K562 (cell line): ENCODE measurements around the gene NOTCH1. TPM values are rescaled to one million over a fixed set of nuclear protein-coding genes. Genes with fewer than 3 reads are reported as not detected.

Experiments
- ARHGAP35 ChIP-seq: fragments of 450-650 bp; IDR thresholded peaks from 2 replicates; pipeline ENCODE4 v1.6.1; 2018; ENCODE audit not compliant: partially characterized antibody
- EGR1 ChIP-seq: fragments of 450-650 bp; conservative IDR thresholded peaks from 2 replicates; pipeline ENCODE4 v1.6.1; 2017; ENCODE audit warnings: mild to moderate bottlenecking
- HDAC8 ChIP-seq: fragments of 450-650 bp; IDR thresholded peaks from 2 replicates; pipeline ENCODE4 v1.6.1; 2016; ENCODE audit warnings: mild to moderate bottlenecking, missing genetic modification characterization, moderate library complexity, missing compliant biosample characterization
- SMARCE1 ChIP-seq: fragments of 450-650 bp; IDR thresholded peaks from 2 replicates; pipeline ENCODE4 v1.7.1; 2016; ENCODE audit warnings: mild to moderate bottlenecking
- U2AF2 ChIP-seq: fragments of 200-400 bp; formaldehyde crosslinking; optimal IDR thresholded peaks from 2 replicates; pipeline ENCODE3; 2017; ENCODE audit warnings: low read depth, mild to moderate bottlenecking, low read length
- ZNF431 ChIP-seq: sonication (generic); formaldehyde crosslinking; IDR thresholded peaks from 2 replicates; pipeline ENCODE4 v1.8.0; 2022; ENCODE audit warnings: mild to moderate bottlenecking, missing genetic modification reagents
- polyA plus RNA-seq, 8 experiments: library from polyadenylated mRNA; depleted of rRNA in 4 of 8; stranded (reverse) in 5 of 8; unstranded in 3 of 8; fragments of >200 nt; fragmentation: Nextera tagmentation in 2 of 8; fragmentation: Illumina TruSeq in 1 of 8; extraction: Ambion mirVana in 2 of 8; extraction: Trizol in 1 of 8; gene quantifications; 2 replicates each; pipeline versions ENCODE4 v1.2.1 to v1.2.3, GENCODE V29; 2011 to 2014; ENCODE audit warnings: inconsistent platforms in 1 of 8, missing spikeins in 1 of 8
- total RNA-seq, 7 experiments: library from RNA; depleted of rRNA in 6 of 7; stranded (reverse); fragments of >200 nt in 6 of 7; fragmentation: Illumina TruSeq in 2 of 7; extraction: Trizol in 2 of 7; gene quantifications; 2 replicates each; pipeline versions ENCODE4 v1.2.1 to v1.2.3, GENCODE V29; 2011 to 2021; ENCODE audit warnings: low replicate concordance in 1 of 7
- TF ChIP-seq, protein P1 (sequence below): sonication (generic); formaldehyde crosslinking; IDR thresholded peaks from 2 replicates; pipeline ENCODE4 v1.4.0; 2020; ENCODE audit warnings: mild to moderate bottlenecking, missing genetic modification reagents
- TF ChIP-seq, protein P2 (sequence below), 3 experiments: IDR thresholded peaks in 2 of 3; conservative IDR thresholded peaks in 1 of 3; 2 replicates each; pipeline ENCODE4 v1.5.1; 2011 to 2012; ENCODE audit warnings: low read length in 3 of 3, mild to moderate bottlenecking in 3 of 3, control low read depth in 2 of 3, improper control_type of control experiment in 1 of 3, inconsistent platforms in 1 of 3, low read depth in 1 of 3, mixed read lengths in 1 of 3, moderate library complexity in 1 of 3; ENCODE audit not compliant: insufficient read depth in 2 of 3
- TF ChIP-seq, protein P3 (sequence below), 2 experiments: fragments of 450-650 bp; IDR thresholded peaks; 2 replicates each; pipeline ENCODE4 v1.6.1; 2016; ENCODE audit warnings: mild to moderate bottlenecking in 2 of 2, borderline replicate concordance in 1 of 2, low read depth in 1 of 2, moderate library complexity in 1 of 2

The NOTCH1 gene
- total and polyA plus RNA-seq, 9 of the 15 experiments (the other 6 are each of a cell fraction or from before 2014, with no cell fraction given): 0.03 to 31.4 (median 2.3) TPM

DNA sequence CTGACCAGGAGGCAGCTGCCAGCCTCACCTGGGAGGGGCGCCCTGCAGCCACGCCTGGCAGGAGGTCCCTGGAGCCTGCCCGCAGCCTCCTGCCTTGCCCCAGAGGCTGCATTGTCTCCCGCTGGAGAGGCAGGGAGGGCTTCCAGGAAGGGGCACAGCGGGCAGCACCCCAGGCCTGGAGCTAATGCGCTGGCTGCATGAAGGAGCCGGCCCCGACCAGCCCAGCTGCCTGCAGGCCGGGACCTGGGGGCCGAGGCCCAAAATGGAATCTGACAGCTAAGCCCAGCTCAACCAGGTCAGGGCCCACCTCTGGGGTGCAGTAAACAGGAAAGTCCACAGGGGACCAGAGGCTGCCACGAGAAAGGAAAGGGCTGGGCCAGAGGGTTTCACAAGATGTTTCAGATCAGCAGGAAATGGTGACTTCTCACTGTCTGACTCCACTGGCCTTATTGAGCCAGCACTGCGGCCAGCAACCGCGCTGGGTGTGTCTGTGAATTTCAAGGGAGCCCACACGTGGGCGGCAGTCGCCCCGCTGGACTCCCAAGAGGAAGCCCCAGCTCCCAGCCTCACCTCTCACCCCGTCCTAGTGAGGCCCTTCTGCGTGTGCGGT lies 18.6 kb upstream of the NOTCH1 start (continued):
- TF ChIP-seq U2AF2: no peak
- peak; percentile 45 for TF ChIP-seq EGR1
- TF ChIP-seq HDAC8 (tag): no peak
- TF ChIP-seq, protein P1, sequence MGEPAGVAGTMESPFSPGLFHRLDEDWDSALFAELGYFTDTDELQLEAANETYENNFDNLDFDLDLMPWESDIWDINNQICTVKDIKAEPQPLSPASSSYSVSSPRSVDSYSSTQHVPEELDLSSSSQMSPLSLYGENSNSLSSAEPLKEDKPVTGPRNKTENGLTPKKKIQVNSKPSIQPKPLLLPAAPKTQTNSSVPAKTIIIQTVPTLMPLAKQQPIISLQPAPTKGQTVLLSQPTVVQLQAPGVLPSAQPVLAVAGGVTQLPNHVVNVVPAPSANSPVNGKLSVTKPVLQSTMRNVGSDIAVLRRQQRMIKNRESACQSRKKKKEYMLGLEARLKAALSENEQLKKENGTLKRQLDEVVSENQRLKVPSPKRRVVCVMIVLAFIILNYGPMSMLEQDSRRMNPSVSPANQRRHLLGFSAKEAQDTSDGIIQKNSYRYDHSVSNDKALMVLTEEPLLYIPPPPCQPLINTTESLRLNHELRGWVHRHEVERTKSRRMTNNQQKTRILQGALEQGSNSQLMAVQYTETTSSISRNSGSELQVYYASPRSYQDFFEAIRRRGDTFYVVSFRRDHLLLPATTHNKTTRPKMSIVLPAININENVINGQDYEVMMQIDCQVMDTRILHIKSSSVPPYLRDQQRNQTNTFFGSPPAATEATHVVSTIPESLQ (CRISPR knock-in tag): no peak
- no peak for TF ChIP-seq ZNF431 (CRISPR knock-in tag)
- no peak for TF ChIP-seq ARHGAP35
- TF ChIP-seq SMARCE1: no peak
- TF ChIP-seq, protein P2, sequence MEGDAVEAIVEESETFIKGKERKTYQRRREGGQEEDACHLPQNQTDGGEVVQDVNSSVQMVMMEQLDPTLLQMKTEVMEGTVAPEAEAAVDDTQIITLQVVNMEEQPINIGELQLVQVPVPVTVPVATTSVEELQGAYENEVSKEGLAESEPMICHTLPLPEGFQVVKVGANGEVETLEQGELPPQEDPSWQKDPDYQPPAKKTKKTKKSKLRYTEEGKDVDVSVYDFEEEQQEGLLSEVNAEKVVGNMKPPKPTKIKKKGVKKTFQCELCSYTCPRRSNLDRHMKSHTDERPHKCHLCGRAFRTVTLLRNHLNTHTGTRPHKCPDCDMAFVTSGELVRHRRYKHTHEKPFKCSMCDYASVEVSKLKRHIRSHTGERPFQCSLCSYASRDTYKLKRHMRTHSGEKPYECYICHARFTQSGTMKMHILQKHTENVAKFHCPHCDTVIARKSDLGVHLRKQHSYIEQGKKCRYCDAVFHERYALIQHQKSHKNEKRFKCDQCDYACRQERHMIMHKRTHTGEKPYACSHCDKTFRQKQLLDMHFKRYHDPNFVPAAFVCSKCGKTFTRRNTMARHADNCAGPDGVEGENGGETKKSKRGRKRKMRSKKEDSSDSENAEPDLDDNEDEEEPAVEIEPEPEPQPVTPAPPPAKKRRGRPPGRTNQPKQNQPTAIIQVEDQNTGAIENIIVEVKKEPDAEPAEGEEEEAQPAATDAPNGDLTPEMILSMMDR (IDR thresholded peaks at IDR 0.05 in 2 of 3, conservative IDR thresholded peaks at IDR 0.05 in 1 of 3; ENCODE audit: insufficient read depth in 2 of 3, low read depth in 1 of 3, low read length in 3 of 3): 0 out of 6 replicates have a peak, but pooled peaks of 1 of the 3 experiments have one; percentile 14
- TF ChIP-seq, protein P3, sequence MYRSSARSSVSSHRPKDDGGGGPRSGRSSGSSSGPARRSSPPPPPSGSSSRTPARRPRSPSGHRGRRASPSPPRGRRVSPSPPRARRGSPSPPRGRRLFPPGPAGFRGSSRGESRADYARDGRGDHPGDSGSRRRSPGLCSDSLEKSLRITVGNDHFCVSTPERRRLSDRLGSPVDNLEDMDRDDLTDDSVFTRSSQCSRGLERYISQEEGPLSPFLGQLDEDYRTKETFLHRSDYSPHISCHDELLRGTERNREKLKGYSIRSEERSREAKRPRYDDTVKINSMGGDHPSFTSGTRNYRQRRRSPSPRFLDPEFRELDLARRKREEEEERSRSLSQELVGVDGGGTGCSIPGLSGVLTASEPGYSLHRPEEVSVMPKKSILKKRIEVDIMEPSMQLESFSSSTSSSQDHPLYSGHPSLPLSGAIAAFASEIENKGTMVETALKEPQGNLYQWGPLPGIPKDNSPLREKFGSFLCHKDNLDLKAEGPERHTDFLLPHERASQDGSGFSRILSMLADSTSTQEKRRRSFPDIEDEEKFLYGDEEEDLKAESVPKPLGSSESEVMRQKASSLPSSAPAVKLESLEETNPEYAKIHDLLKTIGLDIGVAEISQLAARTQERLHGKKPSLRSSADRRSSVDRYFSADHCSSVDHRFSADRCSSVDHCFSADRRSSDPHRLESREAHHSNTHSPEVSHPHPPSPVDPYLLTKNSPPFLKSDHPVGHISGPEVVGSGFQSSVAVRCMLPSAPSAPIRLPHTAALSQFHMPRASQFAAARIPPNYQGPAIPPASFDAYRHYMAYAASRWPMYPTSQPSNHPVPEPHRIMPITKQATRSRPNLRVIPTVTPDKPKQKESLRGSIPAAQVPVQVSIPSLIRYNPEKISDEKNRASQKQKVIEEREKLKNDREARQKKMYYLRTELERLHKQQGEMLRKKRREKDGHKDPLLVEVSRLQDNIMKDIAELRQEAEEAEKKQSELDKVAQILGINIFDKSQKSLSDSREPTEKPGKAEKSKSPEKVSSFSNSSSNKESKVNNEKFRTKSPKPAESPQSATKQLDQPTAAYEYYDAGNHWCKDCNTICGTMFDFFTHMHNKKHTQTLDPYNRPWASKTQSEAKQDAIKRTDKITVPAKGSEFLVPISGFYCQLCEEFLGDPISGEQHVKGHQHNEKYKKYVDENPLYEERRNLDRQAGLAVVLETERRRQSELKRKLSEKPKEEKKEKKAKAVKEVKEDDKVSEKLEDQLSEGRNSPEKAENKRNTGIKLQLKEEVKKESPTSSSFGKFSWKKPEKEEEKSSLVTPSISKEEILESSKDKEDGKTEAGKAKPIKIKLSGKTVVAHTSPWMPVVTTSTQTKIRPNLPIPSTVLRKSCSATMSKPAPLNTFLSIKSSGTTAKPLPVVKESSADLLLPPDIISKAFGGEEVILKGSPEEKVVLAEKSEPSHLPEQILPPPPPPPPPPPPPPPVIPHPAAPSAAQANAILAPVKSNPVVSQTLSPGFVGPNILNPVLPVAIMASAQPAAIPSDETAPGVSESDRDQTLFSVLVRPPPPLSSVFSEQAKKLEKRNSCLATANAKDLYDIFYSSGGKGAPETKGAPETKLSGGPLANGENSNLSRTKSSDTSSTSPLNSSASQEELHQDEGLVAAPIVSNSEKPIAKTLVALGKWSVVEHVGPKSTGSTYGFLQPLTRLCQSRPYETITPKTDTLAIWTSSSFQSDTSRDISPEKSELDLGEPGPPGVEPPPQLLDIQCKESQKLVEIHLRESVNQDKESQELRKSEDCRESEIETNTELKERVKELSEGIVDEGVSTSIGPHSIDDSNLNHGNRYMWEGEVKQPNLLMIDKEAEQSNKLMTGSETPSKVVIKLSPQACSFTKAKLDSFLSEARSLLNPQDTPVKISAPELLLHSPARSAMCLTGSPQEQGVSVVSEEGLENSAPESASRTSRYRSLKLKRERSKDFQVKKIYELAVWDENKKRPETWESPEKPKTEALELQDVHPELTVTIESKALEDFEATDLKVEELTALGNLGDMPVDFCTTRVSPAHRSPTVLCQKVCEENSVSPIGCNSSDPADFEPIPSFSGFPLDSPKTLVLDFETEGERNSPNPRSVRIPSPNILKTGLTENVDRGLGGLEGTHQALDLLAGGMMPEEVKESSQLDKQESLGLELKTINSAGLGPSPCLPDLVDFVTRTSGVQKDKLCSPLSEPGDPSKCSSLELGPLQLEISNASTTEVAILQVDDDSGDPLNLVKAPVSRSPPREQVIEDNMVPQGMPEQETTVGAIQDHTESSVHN (IDR thresholded peaks at IDR 0.05; ENCODE audit: borderline replicate concordance in 1 of 2, low read depth in 1 of 2): no peak
